Effector memory CD8-positive, alpha-beta T cell (primary cell): ENCODE data around the gene CLPSL1.

Experiments used
- ATAC-seq: fragments of 150-1000 bp; cut with Tn5 transposase; replicated peaks from 2 replicates; pipeline ENCODE4 v1.10.0; 2021; ENCODE audit warnings: mild to moderate bottlenecking, moderate library complexity
- DNase-seq, 3 experiments: peaks; one replicate each; pipeline ENCODE4 v3.0.0; 2021
- H3K27ac Mint-ChIP-seq, 2 donors: one replicate each; pipeline ENCODE4 v1.8.0; 2022; ENCODE audit warnings: mild to moderate bottlenecking in 2 of 2, mixed read lengths in 2 of 2, moderate library complexity in 2 of 2
- H3K27me3 Mint-ChIP-seq, 2 donors: one replicate each; pipeline ENCODE4 v1.8.0; 2022; ENCODE audit warnings: mixed read lengths in 2 of 2
- H3K36me3 Mint-ChIP-seq: one replicate; pipeline ENCODE4 v1.8.0; 2022; ENCODE audit warnings: mild to moderate bottlenecking, moderate library complexity, mixed read lengths; ENCODE audit not compliant: insufficient read depth
- H3K4me1 Mint-ChIP-seq, 2 donors: one replicate each; pipeline ENCODE4 v1.8.0; 2022; ENCODE audit warnings: low read depth in 2 of 2, mixed read lengths in 2 of 2
- H3K4me3 Mint-ChIP-seq, 2 donors: one replicate each; pipeline ENCODE4 v1.8.0; 2022; ENCODE audit warnings: mild to moderate bottlenecking in 2 of 2, mixed read lengths in 2 of 2, moderate library complexity in 2 of 2
- H3K9me3 Mint-ChIP-seq, 2 donors: one replicate each; pipeline ENCODE4 v1.8.0; 2022; ENCODE audit warnings: mixed read lengths in 2 of 2

The CLPSL1 gene

DNA sequence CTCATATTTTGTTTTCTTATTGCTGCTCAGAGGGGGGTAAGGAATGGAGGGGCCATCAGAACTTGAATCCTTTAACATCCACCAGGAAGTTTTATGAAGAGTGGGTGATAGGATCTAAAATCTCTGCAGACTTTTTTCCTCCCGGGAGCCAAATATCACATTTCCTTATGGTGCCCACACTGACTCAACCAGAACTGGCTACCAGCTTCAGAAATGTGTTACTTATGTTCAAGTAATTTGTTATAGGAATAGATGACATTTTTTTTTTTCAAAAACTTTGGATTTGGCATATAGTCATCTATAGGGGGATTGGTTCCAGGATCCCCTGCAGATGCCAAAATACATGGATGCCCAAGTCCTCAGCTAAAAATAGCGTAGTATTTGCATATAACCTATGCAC is 42.8 kb downstream of the CLPSL1 start:
- Mint-ChIP-seq H3K9me3 (no peaks in the 10 kb centered on the region), H3K27ac (no peak overlapping the region), H3K27me3 (peaks cover 7 to 12% of the 10 kb centered on the region in 2 donors), H3K4me1 (no peaks in the 10 kb centered on the region), H3K4me3 (no peak overlapping the region), H3K36me3 (no peaks in the 10 kb centered on the region)
- no peak for ATAC-seq
- no peak for DNase-seq

DNA sequence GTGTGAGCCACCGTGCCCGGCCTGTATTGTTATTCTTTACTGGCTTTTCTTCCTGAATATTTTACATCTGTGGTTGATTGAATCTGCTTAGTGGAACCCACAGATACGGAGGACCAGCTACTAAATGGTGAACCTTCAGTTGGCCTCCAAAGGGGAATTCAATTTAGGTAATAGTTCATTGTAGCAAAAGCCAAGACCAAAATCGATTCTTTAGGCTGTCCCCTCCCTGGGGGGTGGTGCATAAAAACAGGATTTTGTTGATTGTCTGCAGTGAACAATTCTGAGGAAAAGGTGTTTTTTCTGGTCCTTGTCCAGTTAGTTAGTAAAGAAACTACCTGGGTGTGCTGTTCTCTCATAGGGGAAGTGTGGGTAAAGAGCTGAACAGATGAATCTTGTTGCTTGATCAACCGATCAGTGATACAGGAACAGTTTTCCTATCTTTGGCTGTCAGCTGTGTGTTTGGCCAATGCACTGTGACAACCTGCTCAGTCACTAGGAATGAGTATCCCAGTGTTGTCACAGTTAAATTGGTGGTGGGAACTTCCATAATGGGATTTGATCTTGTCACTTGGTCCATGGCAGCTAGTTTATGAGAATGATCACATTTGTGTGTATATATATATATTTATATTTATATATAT is 43.9 kb downstream of the CLPSL1 start:
- H3K36me3 Mint-ChIP-seq, result no peaks in the 10 kb centered on the region
- no peak overlapping the region for H3K4me3 Mint-ChIP-seq
- H3K27ac Mint-ChIP-seq, result no peak overlapping the region
- H3K9me3 Mint-ChIP-seq, result no peaks in the 10 kb centered on the region
- ATAC-seq, result no peak
- H3K27me3 Mint-ChIP-seq, result peaks cover 0 to 1% of the 10 kb centered on the region in 2 donors
- no peaks in the 10 kb centered on the region for H3K4me1 Mint-ChIP-seq
- DNase-seq, result no peak

DNA sequence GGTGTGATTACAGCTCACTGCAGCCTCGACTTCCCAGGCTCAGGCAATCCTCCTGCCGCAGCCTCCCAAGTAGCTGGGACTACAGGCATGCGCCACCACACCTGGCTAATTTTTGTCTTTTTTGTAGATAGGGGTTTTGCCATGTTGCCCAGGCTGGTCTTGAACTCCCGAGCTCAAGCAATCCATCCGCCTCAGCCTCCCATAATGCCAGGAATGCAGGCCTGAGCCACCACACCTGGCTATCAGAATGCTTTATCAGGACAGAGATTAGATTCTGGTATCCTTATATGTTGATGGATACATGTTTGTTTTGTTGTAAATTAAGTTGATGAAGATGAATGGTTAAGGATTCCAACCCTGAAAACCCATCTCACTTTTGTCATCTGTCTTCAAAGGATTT is 48.5 kb downstream of the CLPSL1 start:
- ATAC-seq, result no peak
- no peak overlapping the region for H3K4me3 Mint-ChIP-seq

GRCh38 chr6:35831257-35832007 is 50.6 kb downstream of the CLPSL1 start:
- no peaks in the 10 kb centered on the region for H3K4me1 Mint-ChIP-seq
- no peak overlapping the region for H3K4me3 Mint-ChIP-seq
- H3K27me3 Mint-ChIP-seq, result no peaks in the 10 kb centered on the region
- no peak for ATAC-seq
- no peak overlapping the region for H3K27ac Mint-ChIP-seq
- peaks cover 5% of the 10 kb centered on the region for H3K36me3 Mint-ChIP-seq
- H3K9me3 Mint-ChIP-seq, result no peaks in the 10 kb centered on the region
- no peak for DNase-seq

More for the DNA sequence above, 48.5 kb downstream of the CLPSL1 start:
- Mint-ChIP-seq H3K9me3 (no peaks in the 10 kb centered on the region), H3K27me3 (no peaks in the 10 kb centered on the region), H3K27ac (no peak overlapping the region), H3K36me3 (no peaks in the 10 kb centered on the region), H3K4me1 (no peaks in the 10 kb centered on the region)
- DNase-seq, result no peak

- ATAC-seq (no peak), DNase-seq (no peak)
- Mint-ChIP-seq H3K4me3 (no peak overlapping the region), H3K9me3 (no peaks in the 10 kb centered on the region), H3K36me3 (peaks cover 14% of the 10 kb centered on the region), H3K27me3 (no peaks in the 10 kb centered on the region), H3K27ac (peak overlapping the region in 1 of 2 donors; percentile 25), H3K4me1 (no peaks in the 10 kb centered on the region)
Observed at GRCh38 chr6:35833536-35833935, 52.7 kb downstream of the CLPSL1 start.
